ENCODE data around the gene DNAL1.

GRCh38 chr14:73750531-73750901, 105.7 kb downstream of the DNAL1 start:
- TF ChIP-seq CTCF (IDR thresholded peaks at IDR 0.05 in 2 of 3, conservative IDR thresholded peaks at IDR 0.05 in 1 of 3; ENCODE audit: borderline replicate concordance in 1 of 3, insufficient read depth in 1 of 3, low read depth in 2 of 3, low read length in 2 of 3): no peak
- no peak for TF ChIP-seq POLR2A (IDR thresholded peaks at IDR 0.05; ENCODE audit: borderline replicate concordance, extremely low read depth, insufficient read depth, insufficient read length)
- no peak for TF ChIP-seq POLR2AphosphoS5 (IDR thresholded peaks at IDR 0.05; ENCODE audit: low read depth, low read length)
